Ovary (tissue), 9 donors: Measurements from ENCODE around the gene TXNDC11. TPM values are rescaled to one million over a fixed set of nuclear protein-coding genes. Genes with fewer than 3 reads are reported as not detected.

Source experiments
- DNase-seq, 5 donors: peaks; one replicate each; pipeline ENCODE4 v3.0.0-alpha.2; 2019 to 2020
- H3K27ac ChIP-seq, 2 donors: fragments of 200-600 bp; one replicate each; pipeline versions ENCODE4 v1.5.1 to v1.8.0; 2019 to 2022
- H3K27me3 ChIP-seq: fragments of 200-600 bp; one replicate; pipeline ENCODE4 v1.8.0; 2022
- H3K36me3 ChIP-seq: fragments of 200-600 bp; sonication (generic); one replicate; pipeline ENCODE4 v1.5.1; 2019
- H3K4me1 ChIP-seq: one replicate; pipeline ENCODE4 v1.8.1; 2013; ENCODE audit warnings: mild to moderate bottlenecking, moderate library complexity; ENCODE audit not compliant: insufficient read depth
- H3K4me3 ChIP-seq: fragments of 200-600 bp; sonication (generic); one replicate; pipeline ENCODE4 v1.5.1; 2017
- H3K9me3 ChIP-seq, 2 donors: fragments of 200-600 bp in 1 of 2; sonication (generic) in 1 of 2; one replicate each; pipeline versions ENCODE4 v1.5.1 to v1.8.1; 2013 to 2019; ENCODE audit warnings: mild to moderate bottlenecking in 1 of 2, moderate library complexity in 1 of 2
- EP300 ChIP-seq: sonication (generic); formaldehyde crosslinking; IDR thresholded peaks from one replicate; pipeline ENCODE4 v1.6.1; 2017; ENCODE audit warnings: antibody characterized with exemption
- POLR2A ChIP-seq: fragments of 450-650 bp; IDR thresholded peaks from one replicate; pipeline ENCODE4 v1.6.1; 2017; ENCODE audit warnings: antibody characterized with exemption, mild to moderate bottlenecking, moderate library complexity
- WGBS, 3 donors: extraction: QIAGEN DNeasy Blood & Tissue Kit in 1 of 3; methylation state at CpG; one replicate each; pipeline versions ENCODE4 v1.1.5 to v1.1.7; 2013 to 2017; 5-methylcytosine and 5-hydroxymethylcytosine counted together
- intact Hi-C, 4 donors: fragments of 100-400 bp; cut with DNase I; formaldehyde crosslinking; loops; one replicate each; pipeline versions ENCODE4 v1.11.0 to v1.15.1; 2022 to 2023
- polyA plus RNA-seq, 2 donors: library from polyadenylated mRNA; stranded (reverse); fragments of 200-250 nt in 1 of 2; fragments of 350-450 nt in 1 of 2; fragmentation: Illumina TruSeq in 1 of 2; extraction: RNeasy Lipid Tissue Mini Kit (QIAGEN cat#74804) in 1 of 2; gene quantifications; one replicate each; pipeline ENCODE4 v1.2.3, GENCODE V29; 2013 to 2014
- total RNA-seq, 7 donors: library from RNA; depleted of rRNA in 2 of 7; stranded (reverse); fragments of >200 nt in 2 of 7; fragmentation: NEBNext Ultra II Directional in 3 of 7; extraction: Animal tissue kit (Norgen Biotek cat#: 25700) in 3 of 7; gene quantifications; one replicate each; pipeline versions ENCODE4 v1.1.0 to v1.2.4, GENCODE V29; 2016 to 2023
- TF ChIP-seq, protein P1 (sequence below), 3 donors: fragments of 450-650 bp in 2 of 3; fragments of 200-600 bp in 1 of 3; IDR thresholded peaks; one replicate each; pipeline versions ENCODE4 v1.5.1 to v1.8.0; 2016 to 2022; ENCODE audit warnings: antibody characterized with exemption in 3 of 3, mild to moderate bottlenecking in 1 of 3
- donor health status: DM: no; HTN: no; CAD: no; lungs with moderate emphysema.
- donor health status: DM: no; HTN: no; CAD: no.
- donor health status: Bipolar disorder and iron deficiency.
- donor health status: DM: yes; HTN: yes; CAD: no.
- donor health status: DM: no; HTN: no; CAD: no.
- donor health status: DM: yes; HTN: yes; CAD: no.

The TXNDC11 gene
- total and polyA plus RNA-seq, 9 donors, result 32.3 to 48.6 (median 39.3) TPM

DNA sequence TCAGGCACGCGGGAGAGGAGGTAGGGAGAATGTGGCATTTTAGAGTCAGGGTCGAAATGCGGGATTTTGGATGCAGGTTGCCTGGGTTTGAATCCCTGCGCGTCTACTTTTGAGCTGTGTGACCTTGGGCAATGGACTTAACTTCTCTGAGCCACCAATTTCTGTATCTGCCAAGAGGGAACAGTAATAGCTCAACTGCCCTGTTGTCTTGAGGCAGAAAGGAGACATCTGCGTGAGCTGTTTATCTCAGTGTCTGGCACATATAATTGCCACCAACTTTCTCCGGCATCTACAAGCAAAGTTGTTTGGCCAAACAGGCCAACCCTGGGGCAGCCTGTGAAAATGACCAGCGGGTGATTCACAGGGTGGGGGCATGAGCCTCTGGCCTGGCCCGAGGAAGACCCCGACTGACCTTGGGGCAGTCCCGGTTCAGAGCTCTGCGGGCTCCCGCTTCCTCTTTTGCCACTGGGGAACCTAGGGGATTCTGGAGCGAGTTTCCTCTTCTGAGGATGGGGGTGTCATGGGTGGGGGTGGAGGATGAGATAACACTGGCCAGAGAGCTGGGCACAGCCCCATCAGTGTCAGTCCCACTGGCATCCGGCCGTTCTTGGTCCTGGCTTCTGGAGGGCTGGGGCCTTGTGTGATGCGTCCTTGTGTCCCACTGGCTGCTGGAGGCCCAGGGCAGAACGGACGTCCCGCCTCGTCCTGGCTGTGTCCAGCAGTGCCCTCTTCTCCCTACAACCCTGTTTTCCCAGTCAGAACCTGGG lies 73.1 kb downstream of the TXNDC11 start:
- TF ChIP-seq POLR2A (no peak), EP300 (no peak)
- TF ChIP-seq, protein P1, sequence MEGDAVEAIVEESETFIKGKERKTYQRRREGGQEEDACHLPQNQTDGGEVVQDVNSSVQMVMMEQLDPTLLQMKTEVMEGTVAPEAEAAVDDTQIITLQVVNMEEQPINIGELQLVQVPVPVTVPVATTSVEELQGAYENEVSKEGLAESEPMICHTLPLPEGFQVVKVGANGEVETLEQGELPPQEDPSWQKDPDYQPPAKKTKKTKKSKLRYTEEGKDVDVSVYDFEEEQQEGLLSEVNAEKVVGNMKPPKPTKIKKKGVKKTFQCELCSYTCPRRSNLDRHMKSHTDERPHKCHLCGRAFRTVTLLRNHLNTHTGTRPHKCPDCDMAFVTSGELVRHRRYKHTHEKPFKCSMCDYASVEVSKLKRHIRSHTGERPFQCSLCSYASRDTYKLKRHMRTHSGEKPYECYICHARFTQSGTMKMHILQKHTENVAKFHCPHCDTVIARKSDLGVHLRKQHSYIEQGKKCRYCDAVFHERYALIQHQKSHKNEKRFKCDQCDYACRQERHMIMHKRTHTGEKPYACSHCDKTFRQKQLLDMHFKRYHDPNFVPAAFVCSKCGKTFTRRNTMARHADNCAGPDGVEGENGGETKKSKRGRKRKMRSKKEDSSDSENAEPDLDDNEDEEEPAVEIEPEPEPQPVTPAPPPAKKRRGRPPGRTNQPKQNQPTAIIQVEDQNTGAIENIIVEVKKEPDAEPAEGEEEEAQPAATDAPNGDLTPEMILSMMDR (IDR thresholded peaks at IDR 0.05), result no peak
- peak in 2 of 5 donors; percentile 58 to 61 for DNase-seq
- H3K4me1 ChIP-seq, result peaks cover 34% of the 10 kb centered on the region
- peak overlapping the region; percentile 66 for H3K4me3 ChIP-seq
- H3K9me3 ChIP-seq, result no peaks in the 10 kb centered on the region
- no peaks in the 10 kb centered on the region for H3K36me3 ChIP-seq
- H3K27ac ChIP-seq, result peak overlapping the region; percentile 64
- intact Hi-C loops, result loop anchor here in 1 of 4 donors (10.0 kb wide), 1 partner anchor 75 kb away; the partner anchor contains the start of gene TXNDC11
- no peaks in the 10 kb centered on the region for H3K27me3 ChIP-seq
- WGBS, 3 donors, result 22 to 29% (median 23%) methylated on average over 22 of the region's 22 CpGs

DNA sequence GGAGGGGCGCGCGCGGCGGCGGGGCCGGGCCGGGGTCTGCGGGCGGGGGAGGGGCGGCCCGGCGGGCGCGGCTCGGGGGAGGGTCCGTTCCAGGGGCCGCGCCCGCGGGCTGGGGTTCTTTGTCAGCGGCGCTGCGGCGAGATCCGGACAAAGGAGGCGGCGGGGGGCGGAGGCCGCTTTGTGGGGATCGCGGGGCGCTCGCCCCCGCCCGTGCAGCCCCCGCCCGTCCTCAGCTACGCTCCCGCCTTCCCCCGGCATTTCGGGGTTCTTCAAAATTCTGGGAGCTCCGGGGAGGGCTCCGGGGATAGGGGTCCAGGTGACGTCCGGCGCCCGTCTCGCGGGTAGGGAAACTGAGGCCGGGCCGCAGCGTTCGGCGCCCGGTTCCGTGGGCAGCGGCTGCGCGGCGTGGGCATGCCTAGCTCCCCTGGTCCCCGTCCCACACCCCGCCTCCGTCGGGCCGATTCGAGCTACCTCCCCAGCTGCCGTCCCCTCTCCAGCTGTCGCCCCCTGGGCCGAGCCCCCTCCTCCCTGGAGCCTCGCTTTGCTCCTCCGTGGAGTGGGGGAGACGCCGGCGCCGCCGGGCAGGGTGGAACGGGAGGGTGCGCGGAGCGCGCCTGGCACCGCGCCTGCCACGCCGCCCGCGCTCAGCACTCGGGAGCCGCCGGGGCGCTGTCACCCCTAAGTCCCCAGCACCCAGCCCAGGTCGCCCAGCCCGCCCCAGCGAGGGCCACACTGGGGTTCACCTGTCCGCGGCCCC lies 73.9 kb downstream of the TXNDC11 start:
- H3K4me1 ChIP-seq, result peaks cover 28% of the 10 kb centered on the region
- intact Hi-C loops, result loop anchor here in 1 of 4 donors (10.0 kb wide), 1 partner anchor 76 kb away; the partner anchor contains the start of gene TXNDC11

DNA sequence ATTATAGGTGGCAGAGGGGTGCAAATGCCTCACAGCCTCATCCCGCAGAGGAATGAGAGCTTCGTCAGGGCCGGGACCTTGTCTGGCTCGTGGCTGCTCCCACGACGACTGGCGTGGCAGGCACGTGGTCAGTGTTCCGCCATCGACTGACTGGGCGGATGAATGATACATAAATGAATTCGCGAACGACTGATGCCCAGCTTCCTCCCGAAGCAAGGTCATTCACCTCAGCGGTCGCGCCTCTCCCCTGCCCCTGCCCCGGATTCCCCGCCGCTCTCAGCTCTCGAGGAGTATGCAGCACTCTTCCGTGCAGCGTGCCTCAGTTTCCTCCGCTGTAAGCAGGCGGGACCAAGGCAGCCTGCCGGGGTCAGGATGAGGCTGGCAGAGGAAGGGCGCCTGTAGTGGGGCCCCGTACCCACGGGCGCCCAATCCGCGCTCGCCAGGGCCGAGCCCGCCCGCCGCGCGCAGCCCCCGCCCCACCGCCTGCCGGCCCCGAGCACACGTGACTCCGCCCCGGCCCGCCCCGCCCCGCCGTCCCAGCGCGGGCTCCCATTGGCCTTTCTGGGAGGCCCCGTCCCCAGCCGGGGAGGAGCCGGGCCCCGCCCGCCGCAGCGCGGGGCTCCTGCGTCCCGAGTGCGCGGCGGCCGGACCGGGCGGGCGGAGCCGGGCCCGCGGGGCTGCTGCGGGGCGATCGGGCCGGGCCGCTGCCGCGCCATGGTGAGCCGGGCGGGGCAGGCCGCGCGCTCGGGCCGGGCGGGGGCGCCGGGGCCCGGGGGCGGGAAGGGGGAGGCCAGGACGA lies 74.6 kb downstream of the TXNDC11 start, which contains the start of gene SNN:
SNN (plus strand) TSS at position 632 of the 799 bp plus-strand sequence. CDS start 7,605 bp downstream, outside the sequence.
- H3K27me3 ChIP-seq, result no peaks in the 10 kb centered on the region
- peak; percentile 87 to 93 (median 90) for DNase-seq
- peak within 1 kb of the TSS; percentile 60 to 64 for H3K27ac ChIP-seq
- peak within 1 kb of the TSS; percentile 66 for H3K4me3 ChIP-seq
- no peaks in the 10 kb centered on the region for H3K36me3 ChIP-seq
- H3K9me3 ChIP-seq, result no peaks in the 10 kb centered on the region
- no peak for TF ChIP-seq POLR2A
- no peak for TF ChIP-seq EP300
- TF ChIP-seq, protein P1 (IDR thresholded peaks at IDR 0.05), result no peak
- 2 to 9% (median 3%) methylated on average over 26 to 91 of the region's 93 CpGs for WGBS, 3 donors
- peaks cover 20% of the 10 kb centered on the region for H3K4me1 ChIP-seq
- intact Hi-C loops, result loop anchor here in 1 of 4 donors (10.0 kb wide), 1 partner anchor 77 kb away; the partner anchor contains the start of gene TXNDC11

More for the DNA sequence above, 73.9 kb downstream of the TXNDC11 start:
- Histone ChIP-seq H3K4me3 (peak overlapping the region; percentile 66), H3K27ac (peak overlapping the region; percentile 60 to 64), H3K27me3 (no peaks in the 10 kb centered on the region), H3K36me3 (no peaks in the 10 kb centered on the region), H3K9me3 (no peaks in the 10 kb centered on the region)
- peak; percentile 44 to 69 (median 65) for DNase-seq
- TF ChIP-seq, protein P1 (IDR thresholded peaks at IDR 0.05), result no peak
- no peak for TF ChIP-seq EP300
- no peak for TF ChIP-seq POLR2A
- 1% methylated on average over 37 to 96 of the region's 97 CpGs for WGBS, 3 donors
